ENCODE measurements around the gene TMEM25.

- TF ChIP-seq, protein P1, sequence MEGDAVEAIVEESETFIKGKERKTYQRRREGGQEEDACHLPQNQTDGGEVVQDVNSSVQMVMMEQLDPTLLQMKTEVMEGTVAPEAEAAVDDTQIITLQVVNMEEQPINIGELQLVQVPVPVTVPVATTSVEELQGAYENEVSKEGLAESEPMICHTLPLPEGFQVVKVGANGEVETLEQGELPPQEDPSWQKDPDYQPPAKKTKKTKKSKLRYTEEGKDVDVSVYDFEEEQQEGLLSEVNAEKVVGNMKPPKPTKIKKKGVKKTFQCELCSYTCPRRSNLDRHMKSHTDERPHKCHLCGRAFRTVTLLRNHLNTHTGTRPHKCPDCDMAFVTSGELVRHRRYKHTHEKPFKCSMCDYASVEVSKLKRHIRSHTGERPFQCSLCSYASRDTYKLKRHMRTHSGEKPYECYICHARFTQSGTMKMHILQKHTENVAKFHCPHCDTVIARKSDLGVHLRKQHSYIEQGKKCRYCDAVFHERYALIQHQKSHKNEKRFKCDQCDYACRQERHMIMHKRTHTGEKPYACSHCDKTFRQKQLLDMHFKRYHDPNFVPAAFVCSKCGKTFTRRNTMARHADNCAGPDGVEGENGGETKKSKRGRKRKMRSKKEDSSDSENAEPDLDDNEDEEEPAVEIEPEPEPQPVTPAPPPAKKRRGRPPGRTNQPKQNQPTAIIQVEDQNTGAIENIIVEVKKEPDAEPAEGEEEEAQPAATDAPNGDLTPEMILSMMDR (IDR thresholded peaks at IDR 0.05), result no peak
- TF ChIP-seq EP300 (IDR thresholded peaks at IDR 0.05) (no peak), POLR2A (IDR thresholded peaks at IDR 0.05) (no peak)
Measured at GRCh38 chr11:118527109-118527508, 3.9 kb upstream of the TMEM25 start, which contains the start of gene TTC36.

All from ovary (tissue), 3 donors.